MCF 10A (cell line): Measurements from ENCODE around the gene RIPOR2. TPM values are rescaled to one million over a fixed set of nuclear protein-coding genes. Genes with fewer than 3 reads are reported as not detected.

Experiments
- BruUV-seq: library from RNA; stranded (reverse); fragments of 400-500 nt; replicated peaks from 2 replicates; lab custom pipeline; 2021; lab: Mats Ljungman, UMichigan
- CTCF ChIA-PET: fragments of 300-600 bp; sonication (Branson Sonifier 250); formaldehyde crosslinking; extraction: SDS; loops from one replicate; lab custom pipeline; 2021; ENCODE audit warnings: antibody characterized with exemption, inconsistent platforms; lab: Yijun Ruan, JAX
- POLR2A ChIA-PET: fragments of 300-600, 350-650 bp; sonication (Branson Sonifier 250); formaldehyde crosslinking; extraction: SDS; loops from one replicate; lab custom pipeline; 2020; ENCODE audit warnings: antibody characterized with exemption, inconsistent platforms; lab: Yijun Ruan, JAX
- DNase-seq: peaks from one replicate; pipeline ENCODE4 v3.0.0-alpha.2; 2018; ENCODE audit not compliant: unreplicated experiment
- H3K27ac Mint-ChIP-seq: one replicate; pipeline ENCODE4 v1.8.0; 2022; ENCODE audit warnings: mild to moderate bottlenecking, low read depth, mixed read lengths; ENCODE audit not compliant: unreplicated experiment
- H3K27me3 Mint-ChIP-seq: one replicate; pipeline ENCODE4 v1.8.0; 2022; ENCODE audit warnings: mixed read lengths; ENCODE audit not compliant: insufficient read depth, unreplicated experiment
- H3K36me3 Mint-ChIP-seq: one replicate; pipeline ENCODE4 v1.8.0; 2022; ENCODE audit warnings: mild to moderate bottlenecking, moderate library complexity, mixed read lengths; ENCODE audit not compliant: insufficient read depth, unreplicated experiment
- H3K4me1 Mint-ChIP-seq: one replicate; pipeline ENCODE4 v1.8.0; 2022; ENCODE audit warnings: mixed read lengths; ENCODE audit not compliant: insufficient read depth, unreplicated experiment
- H3K4me3 Mint-ChIP-seq: one replicate; pipeline ENCODE4 v1.8.0; 2022; ENCODE audit warnings: mild to moderate bottlenecking, moderate library complexity, mixed read lengths; ENCODE audit not compliant: unreplicated experiment
- H3K9me3 Mint-ChIP-seq: one replicate; pipeline ENCODE4 v1.8.0; 2022; ENCODE audit warnings: mixed read lengths; ENCODE audit not compliant: unreplicated experiment
- intact Hi-C: fragments of 100-400 bp; cut with micrococcal nuclease; formaldehyde crosslinking; loops from 2 replicates; pipeline ENCODE4 v1.14.1; 2022
- total RNA-seq: library from RNA; stranded (reverse); gene quantifications from 2 replicates; pipeline ENCODE4 v1.2.3, GENCODE V29; 2022
- TF ChIP-seq, protein P1 (sequence below): fragments of 200-600 bp; IDR thresholded peaks from one replicate; pipeline ENCODE4 v1.8.0; 2022; ENCODE audit warnings: antibody characterized with exemption, mild to moderate bottlenecking; ENCODE audit not compliant: unreplicated experiment

RIPOR2 gene
- total RNA-seq, 1 experiment from 2014 or later: 4.9 TPM

DNA sequence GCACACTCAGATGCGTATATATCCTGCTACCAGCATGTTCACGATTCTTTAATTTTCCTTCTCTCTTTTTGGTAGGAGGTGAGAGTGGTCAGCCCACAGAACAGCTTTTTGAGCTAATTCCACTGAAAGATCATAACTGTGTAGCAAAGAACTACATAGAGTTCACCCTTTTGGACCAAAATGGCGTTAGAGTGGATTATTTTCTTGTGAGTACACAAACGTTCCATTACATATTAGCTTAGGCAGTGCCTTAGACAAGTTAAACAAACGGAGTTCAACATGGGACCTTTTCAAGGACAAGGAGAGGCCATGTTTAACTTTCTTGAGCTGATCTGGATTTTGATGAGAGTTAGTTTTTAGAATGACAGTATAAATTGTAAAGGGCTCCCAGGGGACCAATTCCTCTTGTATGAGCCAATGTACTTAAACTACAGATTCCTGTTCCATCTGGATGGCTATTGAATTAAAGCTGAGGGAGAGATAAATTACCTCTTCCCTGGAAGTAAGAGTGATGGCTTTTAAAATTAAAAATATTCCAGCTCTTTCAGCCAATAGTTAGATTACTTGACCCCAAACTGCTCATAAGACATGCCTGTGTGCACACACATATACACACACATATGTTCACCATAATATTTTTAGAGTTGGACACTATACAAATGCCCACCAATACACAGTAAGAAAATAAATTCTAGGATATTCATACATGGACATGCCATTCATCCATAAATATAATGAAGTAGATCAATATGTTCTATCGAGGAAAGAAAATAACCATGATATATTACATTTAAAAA lies 111.4 kb downstream of the RIPOR2 start:
- TF ChIP-seq, protein P1, sequence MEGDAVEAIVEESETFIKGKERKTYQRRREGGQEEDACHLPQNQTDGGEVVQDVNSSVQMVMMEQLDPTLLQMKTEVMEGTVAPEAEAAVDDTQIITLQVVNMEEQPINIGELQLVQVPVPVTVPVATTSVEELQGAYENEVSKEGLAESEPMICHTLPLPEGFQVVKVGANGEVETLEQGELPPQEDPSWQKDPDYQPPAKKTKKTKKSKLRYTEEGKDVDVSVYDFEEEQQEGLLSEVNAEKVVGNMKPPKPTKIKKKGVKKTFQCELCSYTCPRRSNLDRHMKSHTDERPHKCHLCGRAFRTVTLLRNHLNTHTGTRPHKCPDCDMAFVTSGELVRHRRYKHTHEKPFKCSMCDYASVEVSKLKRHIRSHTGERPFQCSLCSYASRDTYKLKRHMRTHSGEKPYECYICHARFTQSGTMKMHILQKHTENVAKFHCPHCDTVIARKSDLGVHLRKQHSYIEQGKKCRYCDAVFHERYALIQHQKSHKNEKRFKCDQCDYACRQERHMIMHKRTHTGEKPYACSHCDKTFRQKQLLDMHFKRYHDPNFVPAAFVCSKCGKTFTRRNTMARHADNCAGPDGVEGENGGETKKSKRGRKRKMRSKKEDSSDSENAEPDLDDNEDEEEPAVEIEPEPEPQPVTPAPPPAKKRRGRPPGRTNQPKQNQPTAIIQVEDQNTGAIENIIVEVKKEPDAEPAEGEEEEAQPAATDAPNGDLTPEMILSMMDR: no peak
- CTCF ChIA-PET: interaction anchor here (1.0 to 1.3 kb wide), 4 partner anchors 11 to 201 kb away, joined by 3 to 6 read pairs (median 4); no protein-coding TSS in a partner anchor
- H3K36me3 Mint-ChIP-seq: peaks cover 4% of the 10 kb centered on the region
- BruUV-seq: no TSS peak
- DNase-seq: no peak
- H3K4me1 Mint-ChIP-seq: peaks cover 24% of the 10 kb centered on the region
- POLR2A ChIA-PET: interaction anchor here (0.5 to 2.1 kb wide), 7 partner anchors 11 to 193 kb away, joined by 3 to 15 read pairs (median 4); partner anchors contain the start of genes C6orf62 and GMNN
- no peak overlapping the region for H3K27ac Mint-ChIP-seq
- no peaks in the 10 kb centered on the region for H3K9me3 Mint-ChIP-seq
- H3K4me3 Mint-ChIP-seq: no peak overlapping the region
- no peaks in the 10 kb centered on the region for H3K27me3 Mint-ChIP-seq
- intact Hi-C loops: no loop called here

DNA sequence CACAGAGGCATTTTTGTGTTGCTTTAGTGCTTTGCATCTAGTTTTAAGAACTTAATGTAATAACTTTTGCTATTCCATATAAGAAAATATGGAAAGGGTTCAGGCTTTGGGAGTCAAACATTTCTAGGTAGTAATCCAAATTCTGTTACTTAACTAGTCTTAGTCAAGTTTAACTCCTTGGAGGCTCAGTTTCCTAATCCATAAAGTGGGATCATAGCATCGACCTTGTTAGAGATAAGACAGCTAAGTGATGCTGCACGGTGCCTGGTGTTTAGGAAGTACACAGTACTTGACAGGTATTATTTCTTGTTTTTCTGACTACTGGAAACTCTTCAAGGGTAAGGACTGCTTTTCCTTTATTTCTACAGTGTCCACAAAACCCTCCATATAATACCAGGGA lies 112.6 kb downstream of the RIPOR2 start:
- ChIA-PET CTCF (interaction anchor here (0.6 to 1.3 kb wide), 3 partner anchors 12 to 382 kb away, joined by 3 to 6 read pairs (median 4); no protein-coding TSS in a partner anchor), POLR2A (interaction anchor here (0.6 to 2.2 kb wide), 11 partner anchors 9 to 203 kb away, joined by 3 to 15 read pairs (median 4); partner anchors contain the start of gene GMNN)
- H3K9me3 Mint-ChIP-seq: no peaks in the 10 kb centered on the region
- H3K27ac Mint-ChIP-seq: no peak overlapping the region
- no TSS peak for BruUV-seq
- intact Hi-C loops: no loop called here
- peaks cover 17% of the 10 kb centered on the region for H3K4me1 Mint-ChIP-seq
- H3K4me3 Mint-ChIP-seq: no peak overlapping the region
- peaks cover 4% of the 10 kb centered on the region for H3K36me3 Mint-ChIP-seq
- no peak for DNase-seq
- H3K27me3 Mint-ChIP-seq: no peaks in the 10 kb centered on the region
- TF ChIP-seq, protein P1: no peak

DNA sequence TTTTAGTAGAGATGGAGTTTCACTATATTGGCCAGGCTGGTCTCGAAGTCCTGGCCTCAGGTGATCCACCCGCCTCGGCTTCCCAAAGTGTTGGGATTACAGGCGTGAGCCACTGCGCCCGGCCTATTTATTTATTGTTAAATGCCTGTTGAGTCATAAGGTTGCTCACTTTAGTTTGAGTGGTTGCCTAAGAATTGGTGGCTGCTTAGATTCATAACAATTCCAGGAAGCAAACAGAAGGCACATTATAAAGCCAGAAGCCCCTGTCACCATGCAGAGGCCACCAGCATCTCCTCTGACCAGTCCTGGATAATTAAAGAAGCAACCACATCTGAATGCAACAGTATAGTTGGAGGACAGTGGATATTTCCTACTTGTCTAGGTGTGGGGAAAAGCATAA lies 113.1 kb downstream of the RIPOR2 start:
- ChIA-PET POLR2A (interaction anchor here (0.6 to 2.2 kb wide), 9 partner anchors 10 to 203 kb away, joined by 3 to 6 read pairs (median 3); no protein-coding TSS in a partner anchor), CTCF (interaction anchor here (0.6 to 1.3 kb wide), 2 partner anchors 80 to 381 kb away, joined by 3 to 4 read pairs; no protein-coding TSS in a partner anchor)
- H3K27ac Mint-ChIP-seq: peak overlapping the region; percentile 46
- TF ChIP-seq, protein P1: no peak
- no peak overlapping the region for H3K4me3 Mint-ChIP-seq
- H3K27me3 Mint-ChIP-seq: no peaks in the 10 kb centered on the region
- DNase-seq: peak; percentile 65
- BruUV-seq: no TSS peak
- H3K36me3 Mint-ChIP-seq: peaks cover 4% of the 10 kb centered on the region
- H3K4me1 Mint-ChIP-seq: peaks cover 13% of the 10 kb centered on the region
- intact Hi-C loops: no loop called here
- H3K9me3 Mint-ChIP-seq: no peaks in the 10 kb centered on the region

DNA sequence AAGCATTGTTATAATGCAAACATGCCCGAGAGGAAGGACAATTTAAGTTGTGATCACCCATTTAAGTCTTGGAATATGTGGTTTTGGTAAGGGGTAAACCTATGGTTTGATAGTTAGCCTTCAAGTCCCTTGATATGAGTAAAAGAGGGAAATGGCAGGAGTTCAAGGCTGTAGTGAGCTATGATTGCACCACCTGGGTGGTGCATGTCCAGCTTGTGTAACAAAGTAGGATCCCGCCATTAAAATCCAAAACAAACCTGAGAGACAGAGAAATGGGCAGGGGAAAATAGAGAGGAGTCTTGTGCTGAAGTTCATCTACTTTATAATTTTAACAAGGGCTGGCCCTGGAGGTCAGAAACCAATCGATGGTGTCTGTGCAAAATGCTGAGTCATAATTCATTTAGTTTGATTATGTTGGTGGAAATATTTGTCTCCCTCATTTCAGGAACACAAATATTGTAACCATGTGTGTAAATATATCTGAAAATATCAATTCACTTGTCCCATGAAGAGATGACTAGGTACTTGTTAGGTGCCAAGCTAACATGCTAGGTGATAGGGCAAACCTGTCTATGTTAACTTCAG lies 113.8 kb downstream of the RIPOR2 start:
- Mint-ChIP-seq H3K27me3 (no peaks in the 10 kb centered on the region), H3K36me3 (peaks cover 4% of the 10 kb centered on the region), H3K4me3 (no peak overlapping the region), H3K9me3 (no peaks in the 10 kb centered on the region), H3K4me1 (peaks cover 6% of the 10 kb centered on the region), H3K27ac (peak overlapping the region; percentile 46)
- ChIA-PET POLR2A (interaction anchor here (1.2 to 2.2 kb wide), 4 partner anchors 11 to 204 kb away, joined by 3 to 6 read pairs (median 4); no protein-coding TSS in a partner anchor), CTCF (interaction anchor here (1.0 kb wide), 1 partner anchor 196 kb away, joined by 5 read pairs; no protein-coding TSS in a partner anchor)
- TF ChIP-seq, protein P1: no peak
- intact Hi-C loops: no loop called here
- no peak for DNase-seq
- BruUV-seq: no TSS peak
